GM12864 (cell line): ENCODE measurements around the gene ATP5ME.
"Not testable (repeated sequence)": the region's sequence is repeated elsewhere in the genome, so short reads cannot be mapped to it uniquely, and the experiment has no call there.

ENCODE experiments used
- DNase-seq: peaks from one replicate; pipeline ENCODE4 v3.0.0-alpha.2; 2011; ENCODE audit warnings: low read depth
- H3K4me3 ChIP-seq: 2 replicates; pipeline ENCODE4 v1.5.1; 2011; ENCODE audit warnings: mild to moderate bottlenecking, low read depth, low read length, control low read depth
- TF ChIP-seq, protein P1 (sequence below): IDR thresholded peaks from 2 replicates; pipeline ENCODE4 v1.5.1; 2011; ENCODE audit warnings: low read depth, mild to moderate bottlenecking, moderate library complexity, low read length, control low read depth, inconsistent platforms; ENCODE audit errors: missing control alignments

The ATP5ME gene

DNA sequence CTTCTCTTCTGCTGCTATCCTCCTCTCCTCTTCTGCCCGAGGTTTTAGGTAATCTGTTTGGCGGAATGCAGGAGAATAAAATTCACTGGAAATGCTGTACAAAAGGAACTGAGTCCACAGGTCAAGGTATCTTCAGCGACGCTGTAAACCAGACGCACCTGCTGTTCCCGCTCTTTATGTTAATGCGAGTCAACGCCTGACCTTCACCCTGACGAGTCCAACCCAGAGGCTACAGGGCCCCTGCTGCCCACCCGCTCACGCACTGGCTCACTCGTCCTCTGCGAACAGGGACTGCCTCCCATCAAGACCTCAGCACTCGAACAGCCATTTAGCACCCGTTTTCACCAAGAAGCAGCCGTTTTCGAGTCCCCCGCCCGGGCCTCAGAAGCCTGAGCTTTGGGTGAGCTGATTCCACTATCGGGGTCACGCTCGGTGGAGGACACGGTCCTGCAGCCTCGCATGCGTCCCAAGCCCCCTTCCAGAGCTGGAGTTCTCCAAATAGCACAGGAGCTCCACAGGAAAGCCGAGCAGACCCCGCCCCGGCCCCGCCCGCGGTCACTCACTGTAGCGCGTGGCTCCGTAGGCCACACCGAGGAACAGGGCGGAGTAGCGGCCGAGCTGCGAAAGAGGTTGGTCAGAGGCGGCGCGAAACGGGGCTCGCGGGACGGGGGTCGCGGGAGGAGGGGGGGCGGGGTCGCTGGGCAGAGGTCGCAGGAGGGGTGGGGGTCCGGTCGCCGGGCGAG, 556 bp downstream of the ATP5ME start:
- DNase-seq = no peak
- TF ChIP-seq, protein P1, sequence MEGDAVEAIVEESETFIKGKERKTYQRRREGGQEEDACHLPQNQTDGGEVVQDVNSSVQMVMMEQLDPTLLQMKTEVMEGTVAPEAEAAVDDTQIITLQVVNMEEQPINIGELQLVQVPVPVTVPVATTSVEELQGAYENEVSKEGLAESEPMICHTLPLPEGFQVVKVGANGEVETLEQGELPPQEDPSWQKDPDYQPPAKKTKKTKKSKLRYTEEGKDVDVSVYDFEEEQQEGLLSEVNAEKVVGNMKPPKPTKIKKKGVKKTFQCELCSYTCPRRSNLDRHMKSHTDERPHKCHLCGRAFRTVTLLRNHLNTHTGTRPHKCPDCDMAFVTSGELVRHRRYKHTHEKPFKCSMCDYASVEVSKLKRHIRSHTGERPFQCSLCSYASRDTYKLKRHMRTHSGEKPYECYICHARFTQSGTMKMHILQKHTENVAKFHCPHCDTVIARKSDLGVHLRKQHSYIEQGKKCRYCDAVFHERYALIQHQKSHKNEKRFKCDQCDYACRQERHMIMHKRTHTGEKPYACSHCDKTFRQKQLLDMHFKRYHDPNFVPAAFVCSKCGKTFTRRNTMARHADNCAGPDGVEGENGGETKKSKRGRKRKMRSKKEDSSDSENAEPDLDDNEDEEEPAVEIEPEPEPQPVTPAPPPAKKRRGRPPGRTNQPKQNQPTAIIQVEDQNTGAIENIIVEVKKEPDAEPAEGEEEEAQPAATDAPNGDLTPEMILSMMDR = no peak
- H3K4me3 ChIP-seq = peak overlapping the region; percentile 93

DNA sequence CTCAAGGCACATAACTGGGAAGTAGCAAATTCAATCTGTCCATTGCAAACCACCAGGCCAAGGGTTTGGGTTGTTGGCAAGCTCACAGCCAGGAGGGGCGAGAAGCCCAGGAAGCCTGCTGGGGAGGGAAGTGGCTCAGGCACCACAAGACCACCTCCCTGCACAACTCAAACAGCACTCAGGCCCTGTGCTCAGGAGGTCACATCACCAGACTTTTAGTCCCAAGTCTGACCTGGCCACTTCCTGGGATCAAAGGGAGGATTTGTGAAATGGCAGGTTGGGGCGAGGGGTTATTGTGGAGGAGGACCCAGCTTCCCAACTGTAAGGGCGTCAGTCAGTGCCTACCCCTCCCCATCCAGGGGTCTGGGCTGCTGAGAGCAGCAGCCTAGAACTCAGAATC, 2.3 kb downstream of the ATP5ME start:
- H3K4me3 ChIP-seq = no peak overlapping the region
- DNase-seq = no peak
- TF ChIP-seq, protein P1 = no peak

DNA sequence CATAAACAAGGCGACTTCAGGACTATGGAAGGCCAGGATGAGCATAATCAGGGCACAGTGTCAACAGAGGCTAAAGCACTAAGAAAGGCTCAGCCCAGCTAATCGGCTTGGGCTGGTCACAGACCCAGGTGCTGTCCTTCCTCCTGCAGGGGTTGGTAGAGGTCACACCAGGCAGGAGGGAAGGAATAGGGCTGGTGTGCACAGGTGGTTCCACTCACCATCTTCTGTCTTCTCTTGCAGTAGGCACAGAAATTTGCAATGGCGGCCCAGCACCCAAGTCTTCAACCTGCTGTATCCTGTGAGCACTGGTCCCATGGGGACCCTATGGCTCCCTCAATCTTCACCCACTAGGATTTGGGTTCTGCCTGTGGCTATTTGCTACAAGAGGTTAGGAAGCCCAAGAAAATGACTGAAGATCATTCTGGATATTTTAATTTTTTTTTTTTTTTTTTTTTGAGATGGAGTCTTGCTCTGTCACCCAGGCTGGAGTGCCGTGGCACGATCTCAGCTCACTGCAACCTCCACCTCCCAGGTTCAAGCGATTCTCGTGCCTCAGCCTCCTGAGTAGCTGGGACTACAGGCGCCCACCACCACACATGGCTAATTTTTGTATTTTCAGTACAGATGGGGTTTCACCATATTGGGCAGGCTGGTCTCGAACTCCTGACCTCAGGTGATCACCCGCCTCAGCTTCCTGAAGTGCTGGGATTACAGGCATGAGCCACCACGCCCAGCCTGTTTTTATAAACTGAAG, 4.1 kb downstream of the ATP5ME start:
- DNase-seq, H3K4me3 ChIP-seq: not testable (repeated sequence)

DNA sequence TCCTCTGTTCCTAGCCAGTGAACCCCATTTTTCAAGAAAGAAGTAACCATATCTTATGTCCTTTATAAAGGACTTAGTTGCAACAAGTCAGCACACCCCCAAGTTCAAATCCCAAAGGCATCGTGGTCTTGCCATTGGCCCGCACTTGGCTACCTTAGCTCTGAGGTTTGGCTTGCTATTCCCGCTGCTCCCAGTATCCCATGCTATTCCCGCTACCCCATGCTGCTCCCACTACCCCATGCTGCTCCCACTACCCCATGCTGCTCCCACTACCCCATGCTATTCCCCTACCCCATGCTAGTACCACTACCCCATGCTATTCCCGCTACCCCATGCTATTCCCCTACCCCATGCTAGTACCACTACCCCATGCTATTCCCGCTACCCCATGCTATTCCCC, 5.9 kb downstream of the ATP5ME start:
- H3K4me3 ChIP-seq, DNase-seq: not testable (repeated sequence)

DNA sequence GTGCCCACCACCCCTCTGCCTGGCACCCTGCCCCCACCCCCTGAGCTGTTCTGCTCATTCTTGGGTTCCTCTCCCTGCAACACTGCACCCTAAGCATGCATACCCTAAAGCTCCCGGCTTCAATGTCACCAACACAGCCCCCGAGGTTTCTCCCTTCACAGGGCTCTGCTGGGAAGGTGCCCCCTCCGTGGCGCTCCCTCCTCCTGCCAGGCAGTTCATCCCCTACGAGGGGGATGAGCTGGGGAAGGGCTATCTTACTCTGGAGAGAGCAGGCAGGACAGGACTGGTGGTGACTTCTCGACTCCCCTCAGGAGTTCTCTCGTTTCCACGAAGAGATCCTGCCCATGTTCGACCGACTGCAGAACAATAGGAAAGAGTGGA, 6.5 kb downstream of the ATP5ME start:
- no peak overlapping the region for H3K4me3 ChIP-seq
- TF ChIP-seq, protein P1 = no peak
- DNase-seq = no peak

DNA sequence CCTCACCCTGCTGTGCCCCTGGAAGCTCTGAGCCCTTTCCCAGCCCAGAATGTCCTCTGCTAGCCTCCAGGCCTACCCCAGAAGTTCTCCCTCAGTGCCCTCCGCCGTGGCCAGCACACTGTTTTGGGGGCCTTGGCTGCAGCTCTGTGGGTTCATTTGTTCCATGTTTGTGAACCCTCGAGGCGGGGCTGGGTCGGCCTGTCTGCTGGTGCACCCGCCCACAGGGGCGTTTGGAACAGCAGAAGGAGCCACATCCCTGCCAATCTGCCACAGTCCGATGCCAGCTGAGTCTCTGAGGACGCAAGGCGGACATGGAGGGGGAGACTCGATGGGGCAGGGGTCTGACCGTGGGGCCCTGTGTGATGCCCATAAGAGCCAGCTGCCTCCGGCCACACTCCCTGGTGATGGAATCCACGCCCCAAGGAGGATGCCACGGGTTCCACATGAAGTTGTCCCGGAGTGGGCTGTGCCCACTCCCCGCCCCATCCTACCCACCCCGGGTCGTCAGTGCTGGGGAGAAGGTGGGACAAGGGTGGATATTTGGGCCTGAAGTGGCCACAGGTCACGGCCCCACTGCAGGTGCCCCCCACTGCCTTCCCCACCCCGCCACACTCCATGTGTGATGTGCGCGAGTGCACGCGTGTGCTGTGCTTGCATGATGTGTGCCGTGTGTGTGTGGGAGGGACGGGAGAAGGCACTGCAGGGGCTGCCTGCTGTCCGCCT, 7.1 kb downstream of the ATP5ME start:
- no peak for DNase-seq
- TF ChIP-seq, protein P1 = no peak
- no peak overlapping the region for H3K4me3 ChIP-seq

DNA sequence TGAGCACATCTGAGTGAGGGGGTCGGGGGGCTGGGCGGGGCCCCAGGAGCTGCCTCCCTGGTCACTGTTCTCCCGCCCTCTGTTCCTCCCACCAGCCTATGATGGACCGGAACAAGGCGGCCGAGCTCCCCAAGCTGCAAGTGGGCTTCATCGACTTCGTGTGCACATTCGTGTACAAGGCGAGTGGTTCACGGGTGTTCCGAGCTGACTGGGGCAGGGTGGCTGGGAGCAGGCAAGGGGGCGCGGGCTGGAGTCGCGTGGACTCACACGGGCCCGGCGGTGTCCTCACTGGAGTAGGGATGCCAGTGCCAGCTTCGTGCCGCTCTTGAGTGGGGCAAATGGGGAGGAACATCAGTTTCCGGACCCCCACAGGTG, 7.7 kb downstream of the ATP5ME start:
- TF ChIP-seq, protein P1 = no peak
- no peak for DNase-seq
- no peak overlapping the region for H3K4me3 ChIP-seq
